HG03175 (cell line): ENCODE results near the gene DENND2C.
"Not testable (repeated sequence)": the region's sequence is repeated elsewhere in the genome, so short reads cannot be mapped to it uniquely, and the experiment has no call there.

Source experiments
- ATAC-seq: cut with Tn5 transposase; IDR thresholded peaks from one replicate; pipeline ENCODE4 v1.9.1; 2021; ENCODE audit warnings: mild to moderate bottlenecking, moderate library complexity; ENCODE audit not compliant: unreplicated experiment

The DENND2C gene

DNA sequence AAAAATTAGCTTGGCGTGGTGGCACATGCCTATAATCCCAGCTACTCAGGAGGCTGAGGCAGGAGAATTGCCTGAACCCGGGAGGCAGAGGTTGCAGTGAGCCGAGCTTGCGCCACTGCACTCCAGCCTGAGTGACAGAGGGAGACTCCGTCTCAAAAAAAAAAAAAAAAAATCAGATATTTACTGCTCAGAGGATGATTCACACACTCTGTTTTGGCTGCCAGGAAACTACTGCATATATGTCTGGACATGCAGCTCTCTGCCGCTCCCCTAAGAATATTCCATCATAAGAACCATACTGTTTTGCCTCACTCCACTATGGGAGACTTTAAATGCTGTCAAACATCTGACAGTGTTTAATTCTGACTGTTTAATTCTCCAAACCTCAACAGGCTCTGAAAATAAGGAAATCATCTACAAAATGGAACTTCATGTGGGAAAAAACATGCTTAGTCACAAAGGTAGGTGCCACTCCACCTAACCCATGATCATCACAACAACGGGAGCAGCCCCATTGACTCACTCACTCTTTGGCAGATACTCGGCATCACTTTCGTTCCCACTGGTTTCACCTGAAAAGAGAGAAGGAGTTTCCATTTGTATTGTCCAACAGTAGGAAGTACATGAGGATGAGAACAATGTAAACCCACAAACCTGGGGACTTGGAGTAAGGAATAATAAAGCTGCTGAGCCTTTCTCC is 59.2 kb downstream of the DENND2C start:
- no peak for ATAC-seq

DNA sequence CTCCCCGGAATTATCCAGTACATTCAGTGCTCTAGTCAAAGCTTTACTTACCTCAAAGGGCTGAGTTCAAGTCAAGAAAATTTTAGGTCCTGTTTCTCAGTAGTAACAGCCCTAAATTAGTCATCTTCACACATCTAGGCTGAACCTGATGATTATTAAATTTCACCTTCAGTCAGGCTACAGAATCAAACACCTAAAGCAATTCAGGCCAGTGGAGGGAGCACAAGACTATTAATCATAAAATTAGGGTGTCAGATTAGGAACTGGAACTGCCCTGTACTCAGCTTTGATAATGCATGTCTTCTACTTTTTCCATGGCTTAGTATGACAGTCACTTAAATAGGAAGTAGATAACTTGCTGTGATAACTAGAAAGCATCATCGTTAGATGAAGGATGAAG is 60.0 kb downstream of the DENND2C start:
- ATAC-seq: no peak

DNA sequence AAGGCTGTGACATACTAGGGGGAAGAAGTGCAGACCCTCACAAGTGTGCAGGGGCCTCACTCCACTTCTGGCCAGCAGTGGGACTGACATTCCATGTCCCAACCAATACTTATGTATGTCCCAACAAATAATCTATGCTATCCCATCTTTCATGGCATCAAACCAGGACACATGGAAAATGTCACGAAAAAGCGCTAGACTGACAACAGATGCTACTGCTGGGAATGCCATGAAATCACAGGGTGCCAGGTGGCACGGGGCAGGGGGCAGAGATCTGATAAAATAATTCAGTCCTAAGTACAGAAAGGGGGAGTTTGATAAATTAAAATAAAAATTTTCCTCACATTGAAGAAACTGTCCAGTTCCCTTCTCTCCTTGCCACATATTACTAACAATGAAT is 60.8 kb downstream of the DENND2C start:
- ATAC-seq: no peak

DNA sequence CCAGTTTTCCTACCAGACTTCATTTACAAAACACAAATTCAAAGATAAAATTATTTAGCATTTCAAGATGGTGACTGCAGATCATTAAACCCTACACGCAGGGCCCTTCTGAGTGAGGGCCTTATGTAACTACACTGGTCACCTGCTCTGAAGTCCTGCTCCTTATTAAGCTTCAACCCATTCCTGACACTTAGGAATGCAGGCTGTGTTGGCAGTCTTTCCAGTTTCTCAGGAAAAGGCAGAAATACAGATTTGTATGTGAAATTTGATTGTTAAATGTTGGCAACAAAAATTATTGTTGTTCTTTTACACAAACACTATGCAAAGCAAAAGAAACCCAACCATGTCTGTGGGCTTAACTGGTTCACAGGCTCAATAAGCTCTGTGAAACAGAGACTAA is 62.6 kb downstream of the DENND2C start:
- no peak for ATAC-seq

DNA sequence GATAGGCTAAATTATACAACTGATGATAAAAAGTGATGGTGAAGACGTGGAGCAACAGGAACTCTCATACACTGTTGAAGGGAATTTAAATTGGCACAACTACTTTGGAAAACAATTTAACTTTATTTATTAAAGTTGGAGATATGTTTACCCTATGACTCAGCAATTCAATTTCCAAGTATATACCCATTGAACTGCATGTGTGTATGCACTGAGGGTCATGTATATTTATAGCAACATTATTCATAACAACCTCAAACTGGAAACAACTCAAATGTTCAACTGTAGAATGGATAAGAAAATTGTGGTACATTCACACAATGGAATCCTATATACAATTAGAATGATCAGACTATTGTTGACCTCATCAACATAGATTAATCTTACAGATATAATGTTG is 71.9 kb downstream of the DENND2C start:
- ATAC-seq: no peak

DNA sequence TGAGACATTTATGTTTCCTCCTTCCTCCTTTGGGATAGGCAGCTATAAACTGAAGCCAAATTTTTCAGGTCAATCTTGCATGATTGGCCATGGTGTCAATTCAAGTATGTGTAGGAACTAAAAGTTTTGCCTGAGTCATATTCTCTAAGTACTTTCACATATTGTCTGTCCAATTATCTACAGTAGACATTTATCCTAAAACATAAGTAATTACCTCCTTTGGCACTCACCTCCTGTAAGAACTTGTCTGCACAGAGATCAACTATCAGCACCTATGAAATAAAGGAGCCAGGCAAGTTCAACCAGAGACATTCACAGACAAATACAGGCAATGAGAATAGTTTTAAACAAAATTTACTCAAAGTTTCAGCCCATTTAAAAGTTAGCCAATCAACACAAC is 74.2 kb downstream of the DENND2C start:
- ATAC-seq: no peak

DNA sequence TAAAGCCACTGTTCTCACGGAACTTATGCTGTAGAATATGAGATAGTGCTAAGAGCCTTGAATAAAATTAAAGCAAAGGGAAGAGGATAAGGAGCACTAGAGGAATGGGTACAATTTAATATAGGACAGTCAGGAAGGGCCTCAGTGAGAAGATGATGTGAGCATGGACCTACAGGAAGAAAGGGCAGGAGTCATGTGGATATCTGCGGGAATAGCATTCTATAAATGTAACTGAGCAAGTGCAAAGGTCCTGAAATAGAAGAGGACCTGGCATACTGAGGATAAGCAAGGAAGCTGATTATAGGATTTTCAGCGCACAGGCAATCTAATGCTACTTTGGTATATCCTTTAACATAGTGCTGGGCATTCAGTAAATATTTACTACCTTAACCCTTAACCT is 75.8 kb downstream of the DENND2C start:
- no peak for ATAC-seq

DNA sequence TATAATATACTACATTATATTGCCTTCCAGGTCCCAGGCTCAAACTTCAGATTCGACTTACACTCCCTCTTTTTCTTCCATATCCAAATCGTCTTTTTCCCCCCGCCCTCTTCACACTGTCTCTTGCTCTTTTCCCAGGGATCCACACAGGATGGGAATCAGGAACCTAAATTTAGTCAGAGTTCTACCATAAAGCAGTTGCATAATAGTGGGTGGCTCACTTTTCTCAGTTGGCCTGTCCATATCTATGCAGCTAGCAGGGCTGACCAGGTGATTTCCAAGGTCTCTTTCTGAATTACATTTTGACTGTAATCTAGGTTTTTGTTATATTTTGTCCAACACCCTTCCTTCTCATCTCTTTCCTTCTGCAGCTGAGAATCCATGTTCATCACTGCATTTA is 80.7 kb downstream of the DENND2C start:
- ATAC-seq: no peak

DNA sequence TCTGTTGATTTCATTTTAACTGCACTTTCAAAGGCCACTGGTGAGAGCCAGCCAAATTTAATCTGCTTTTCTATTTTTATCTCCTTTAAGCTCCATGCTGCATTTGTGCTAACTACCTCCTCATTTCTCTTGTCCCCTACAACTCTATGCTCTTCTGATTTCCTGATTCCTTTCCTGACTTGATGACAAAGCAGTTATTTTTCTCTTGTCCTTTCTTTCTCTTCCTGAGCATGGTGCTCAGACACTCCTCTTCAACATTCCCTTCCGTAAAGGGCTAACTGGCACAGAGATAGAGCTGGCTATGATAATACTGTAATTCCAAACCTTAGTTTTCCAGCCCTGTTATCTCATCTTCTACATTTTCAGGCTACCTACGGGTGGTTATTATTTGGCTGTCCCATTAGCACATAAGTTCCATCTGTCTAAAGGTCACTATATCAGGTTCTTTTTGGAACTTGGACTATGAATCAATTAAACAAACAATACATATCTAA is 81.6 kb downstream of the DENND2C start:
- no peak for ATAC-seq

DNA sequence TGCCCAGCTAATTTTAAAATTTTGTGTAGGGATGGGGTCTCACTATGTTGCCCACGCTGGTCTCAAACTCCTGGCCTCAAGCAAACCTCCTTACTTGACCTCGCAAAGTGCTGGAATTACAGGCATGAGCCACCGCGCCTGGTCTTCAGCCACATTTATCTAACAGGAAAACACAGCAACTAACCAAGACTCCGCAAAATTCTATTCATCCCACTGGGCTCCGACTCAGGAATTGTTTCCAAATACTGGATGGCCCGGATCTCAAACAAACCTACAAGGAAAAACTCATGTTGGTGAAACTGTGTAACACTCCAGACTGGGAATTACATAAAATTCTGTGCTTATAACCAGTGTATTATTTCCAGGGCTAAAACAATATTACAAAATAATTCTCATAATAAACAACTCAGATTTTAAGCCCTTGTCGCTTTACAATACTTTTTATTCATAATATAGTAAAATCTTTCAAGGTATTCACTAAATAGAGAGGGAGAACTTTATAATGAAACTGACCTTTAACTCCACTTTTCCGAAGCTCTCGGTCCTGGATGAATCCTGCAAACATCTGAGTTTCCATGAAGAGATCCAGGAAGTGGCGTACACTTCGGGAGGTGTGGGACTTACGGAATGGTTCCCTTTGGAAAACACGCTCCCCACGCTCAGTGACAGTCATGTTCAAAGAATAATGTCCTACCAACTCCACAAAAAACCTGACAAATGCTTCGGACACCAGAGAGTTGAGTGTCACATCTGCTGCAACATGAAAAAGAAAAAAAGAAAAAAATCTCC is 82.5 kb downstream of the DENND2C start:
- no peak for ATAC-seq

DNA sequence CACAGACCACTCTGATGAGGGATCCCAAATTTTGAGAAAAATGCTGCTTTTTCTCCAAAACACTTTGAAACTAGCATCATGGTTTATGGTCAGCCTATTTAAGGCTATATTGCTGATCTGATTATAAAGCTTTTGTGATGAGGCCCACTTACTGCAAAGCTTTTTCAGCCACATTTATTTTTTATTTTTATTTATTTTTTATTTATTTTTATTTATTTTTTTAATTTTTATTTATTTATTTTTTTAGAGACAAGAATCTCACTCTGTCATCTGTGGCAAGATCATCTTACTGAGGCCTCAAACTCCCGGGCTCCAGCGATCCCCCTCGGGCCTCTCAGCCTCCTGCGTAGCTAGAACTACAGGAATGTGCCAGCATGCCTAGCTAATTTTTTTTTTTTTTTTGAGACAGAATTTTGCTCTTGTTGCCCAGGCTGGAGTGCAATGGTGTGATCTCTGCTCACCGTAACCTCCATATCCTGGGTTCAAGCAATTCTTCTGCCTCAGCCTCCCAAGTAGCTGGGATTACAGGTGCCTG is 83.3 kb downstream of the DENND2C start:
- no peak for ATAC-seq

DNA sequence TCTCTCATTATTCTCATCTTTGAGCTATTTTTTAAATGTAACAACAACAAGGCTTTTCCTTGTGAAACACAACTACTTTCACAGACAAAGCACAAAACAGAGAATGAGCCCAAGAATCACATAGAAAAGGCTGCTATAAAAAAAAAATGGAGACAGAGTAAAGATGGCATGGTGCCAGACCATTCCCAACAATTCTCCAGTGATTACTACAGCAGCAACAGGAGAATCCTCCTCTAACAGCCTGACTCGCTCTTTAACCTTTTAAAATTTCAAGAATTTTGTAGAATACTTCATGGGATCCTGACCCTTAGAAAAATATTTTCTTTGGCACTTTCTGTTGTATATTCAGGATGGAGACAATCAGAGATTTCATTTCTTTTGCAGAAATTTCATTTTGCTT is 84.6 kb downstream of the DENND2C start:
- ATAC-seq: no peak

DNA sequence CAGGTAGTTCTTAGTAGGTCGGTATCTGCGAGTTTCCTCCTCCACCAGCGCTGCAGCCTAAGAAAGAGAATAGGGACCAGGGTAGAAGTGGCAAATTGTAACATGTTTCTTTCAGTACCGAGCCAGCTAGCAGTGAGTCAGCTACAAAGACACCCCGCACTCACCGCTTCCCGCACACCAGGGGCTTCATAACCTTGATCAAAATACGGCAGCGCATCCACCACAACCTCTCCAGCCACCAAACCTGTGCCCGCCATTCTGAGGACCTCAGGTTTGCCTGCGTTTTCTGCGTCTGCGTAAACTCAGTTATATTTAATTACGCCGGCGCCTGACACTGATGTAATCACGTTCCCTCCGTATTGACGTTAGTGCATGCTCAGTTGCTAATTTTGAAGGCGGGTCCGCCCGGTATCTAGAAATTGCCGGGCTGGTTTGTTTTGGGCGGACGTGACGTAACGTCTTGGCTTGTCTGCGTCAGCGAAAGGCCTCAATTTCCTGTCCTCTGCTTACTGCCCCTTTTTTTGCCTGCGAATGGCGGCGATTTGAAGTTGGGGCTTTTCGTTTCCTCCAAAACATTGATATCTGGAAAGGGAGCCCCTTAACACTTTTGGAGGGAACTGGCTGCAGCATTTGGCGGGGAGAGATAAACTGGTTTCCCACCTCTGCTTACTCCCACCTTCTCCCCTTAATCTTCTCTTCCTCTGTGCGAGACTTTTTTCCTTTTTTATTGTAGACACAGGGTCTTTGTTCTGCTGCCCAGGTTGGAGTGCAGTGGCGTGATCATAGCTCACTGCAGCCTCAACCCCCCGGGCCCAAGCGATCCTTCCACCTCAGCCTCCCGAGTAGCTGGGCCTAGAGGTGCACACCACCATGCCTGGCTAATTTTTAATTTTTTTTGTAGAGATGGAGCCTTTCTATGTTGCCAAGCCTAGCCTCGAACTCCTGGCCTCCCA is 88.2 kb downstream of the DENND2C start, which contains the start of gene BCAS2:
BCAS2 (minus strand) TSS at position 281 of the 953 bp plus-strand sequence; CDS start at position 257, 24 bp downstream.
- peak; percentile 100 for ATAC-seq

DNA sequence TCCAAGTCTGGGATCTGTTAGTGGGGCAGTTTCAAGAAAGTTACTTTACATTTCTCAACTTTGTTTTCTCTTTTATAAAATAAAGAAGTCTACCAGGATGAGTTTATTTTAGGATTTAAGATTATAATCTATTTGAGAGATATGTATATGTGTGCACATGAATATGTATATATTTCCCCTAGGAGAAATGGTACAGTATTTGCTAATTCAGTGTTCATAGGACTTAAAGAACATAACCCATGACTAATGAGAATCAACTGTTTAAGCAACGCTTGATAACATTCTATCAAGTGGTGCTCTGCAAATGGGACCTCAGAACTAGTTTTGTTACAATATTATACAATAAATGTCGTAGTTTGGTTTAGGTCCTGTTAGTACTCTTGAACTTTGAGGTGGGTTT is 95.5 kb downstream of the DENND2C start:
- no peak for ATAC-seq

DNA sequence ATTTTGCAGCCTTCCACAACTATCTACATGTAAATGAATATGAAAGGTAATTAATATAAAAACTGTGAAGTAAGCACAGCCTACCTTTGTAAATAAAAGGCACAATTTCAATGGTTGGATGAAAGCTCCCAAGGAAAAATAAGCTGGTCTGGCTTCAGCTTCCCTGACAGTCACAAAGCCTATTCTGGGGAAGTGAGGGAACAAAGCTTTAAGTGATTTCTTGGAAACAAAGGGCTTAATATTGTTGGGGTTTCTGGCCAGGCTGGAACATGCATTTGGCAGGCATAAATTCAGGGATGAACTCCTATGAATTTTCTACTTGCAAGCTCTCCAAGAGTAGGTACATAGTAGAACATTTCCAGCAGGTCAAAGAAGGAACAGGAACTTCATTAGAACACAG is 105.7 kb downstream of the DENND2C start:
- ATAC-seq: no peak

DNA sequence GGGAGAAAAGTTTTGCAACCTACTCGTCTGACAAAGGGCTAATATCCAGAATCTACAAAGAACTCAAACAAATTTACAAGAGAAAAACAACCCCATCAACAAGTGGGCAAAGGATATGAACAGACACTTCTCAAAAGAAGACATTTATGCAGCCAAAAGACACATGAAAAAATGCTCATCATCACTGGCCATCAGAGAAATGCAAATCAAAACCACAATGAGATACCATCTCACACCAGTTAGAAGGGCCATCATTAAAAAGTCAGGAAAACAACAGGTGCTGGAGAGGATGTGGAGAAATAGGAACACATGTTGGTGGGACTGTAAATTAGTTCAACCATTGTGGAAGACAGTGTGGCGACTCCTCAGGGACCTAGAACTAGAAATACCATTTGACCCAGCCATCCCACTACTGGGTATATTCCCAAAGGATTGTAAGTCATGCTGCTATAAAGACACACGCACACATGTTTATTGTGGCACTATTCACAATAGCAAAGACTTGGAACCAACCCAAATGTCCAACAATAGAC is 106.8 kb downstream of the DENND2C start:
- not testable (repeated sequence) for ATAC-seq

DNA sequence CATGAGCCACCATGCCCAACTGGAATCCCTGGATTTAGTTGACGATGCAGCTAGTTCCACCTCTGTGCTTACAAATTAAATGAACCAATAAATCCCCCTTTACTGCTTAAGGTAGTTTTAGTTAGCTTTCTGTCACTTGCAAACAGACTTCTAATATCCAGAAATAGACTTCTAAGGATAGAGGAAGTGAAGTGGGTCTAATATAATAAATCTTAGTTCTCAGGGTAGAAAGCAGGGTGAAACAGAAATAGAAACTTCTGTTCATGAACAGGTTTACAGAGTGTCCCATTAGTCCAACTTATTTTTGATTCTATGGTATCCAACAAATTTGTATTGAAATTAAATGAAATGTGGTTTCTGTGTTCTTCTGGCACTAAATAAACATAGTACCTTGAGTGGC is 108.5 kb downstream of the DENND2C start:
- ATAC-seq: no peak

DNA sequence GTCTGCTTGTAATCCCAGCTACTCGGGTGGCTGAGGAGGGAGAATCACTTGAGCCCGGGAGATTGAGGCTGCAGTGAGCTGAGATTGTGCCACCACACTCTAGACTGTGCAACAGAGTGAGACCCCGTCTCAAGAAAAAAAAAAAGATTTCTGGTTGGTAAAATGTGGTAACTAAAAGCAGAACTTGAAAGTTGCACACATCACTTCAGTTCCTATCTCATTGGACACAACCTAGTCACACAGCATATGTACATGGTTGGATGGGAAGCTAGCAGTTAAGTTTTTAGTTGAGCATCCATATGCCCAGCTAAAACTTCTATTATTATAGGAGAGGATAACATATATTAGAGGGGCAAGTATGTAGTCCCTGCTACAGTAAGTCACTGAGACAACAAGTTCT is 110.5 kb downstream of the DENND2C start:
- no peak for ATAC-seq

DNA sequence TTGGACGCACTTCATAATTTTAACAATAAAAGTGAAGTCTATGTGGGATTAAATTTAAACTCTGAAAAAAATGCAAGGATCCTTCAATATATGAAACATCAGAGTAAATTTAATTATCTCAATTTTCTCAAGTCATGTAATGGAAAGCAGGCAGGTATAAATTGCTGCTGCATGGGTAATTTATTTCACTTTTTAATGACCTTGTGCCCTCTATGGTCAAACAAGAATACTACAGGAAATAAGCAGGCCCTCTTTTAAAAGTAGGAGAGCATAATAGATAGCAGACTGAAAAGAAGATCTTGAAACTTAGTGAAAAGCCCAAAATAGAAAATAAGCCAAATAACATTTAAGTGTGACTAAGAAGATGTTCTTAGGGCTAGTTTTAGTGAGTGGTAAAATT is 111.3 kb downstream of the DENND2C start:
- ATAC-seq: peak; percentile 54

DNA sequence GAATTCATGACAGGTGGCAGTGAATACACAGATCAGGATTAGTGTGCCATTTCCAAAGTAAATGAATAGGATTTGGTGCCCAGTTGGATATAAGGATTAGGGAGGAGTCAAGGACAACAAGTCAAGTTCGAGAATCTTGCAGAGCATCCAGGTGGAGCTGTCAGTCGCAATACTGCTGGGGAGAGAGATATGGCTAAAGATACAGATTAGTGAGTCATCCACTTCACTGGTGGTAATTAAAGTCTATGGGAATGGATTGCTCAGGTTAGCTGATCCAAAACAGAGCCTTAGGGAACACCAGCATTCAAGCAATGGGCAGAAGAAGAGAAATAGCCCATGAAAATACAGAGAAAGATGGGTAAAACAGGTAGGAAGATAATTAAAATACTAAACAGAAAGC is 115.3 kb downstream of the DENND2C start:
- no peak for ATAC-seq
